ENCODE results near the gene CHST9. TPM values are rescaled to one million over a fixed set of nuclear protein-coding genes. Genes with fewer than 3 reads are reported as not detected.
A peak's percentile ranks its signal among the peaks of the same experiment; 100 is the strongest.
"Not testable (repeated sequence)": the region's sequence is repeated elsewhere in the genome, so short reads cannot be mapped to it uniquely, and the experiment has no call there.

Gene CHST9
- total RNA-seq, 1 donor from 2014 or later, result not detected

GRCh38 chr18:27007880-27008279 is 177.2 kb downstream of the CHST9 start:
- no peak for DNase-seq (ENCODE audit: low read depth)

GRCh38 chr18:27005589-27005988 is 179.5 kb downstream of the CHST9 start:
- DNase-seq (ENCODE audit: low read depth), result no peak

GRCh38 chr18:27004056-27004829 is 180.9 kb downstream of the CHST9 start:
- DNase-seq (ENCODE audit: low read depth), result peak; percentile 0

- no peak for DNase-seq (ENCODE audit: low read depth)
These were observed 185.3 kb downstream of the CHST9 start for GRCh38 chr18:26999797-27000196.

DNA sequence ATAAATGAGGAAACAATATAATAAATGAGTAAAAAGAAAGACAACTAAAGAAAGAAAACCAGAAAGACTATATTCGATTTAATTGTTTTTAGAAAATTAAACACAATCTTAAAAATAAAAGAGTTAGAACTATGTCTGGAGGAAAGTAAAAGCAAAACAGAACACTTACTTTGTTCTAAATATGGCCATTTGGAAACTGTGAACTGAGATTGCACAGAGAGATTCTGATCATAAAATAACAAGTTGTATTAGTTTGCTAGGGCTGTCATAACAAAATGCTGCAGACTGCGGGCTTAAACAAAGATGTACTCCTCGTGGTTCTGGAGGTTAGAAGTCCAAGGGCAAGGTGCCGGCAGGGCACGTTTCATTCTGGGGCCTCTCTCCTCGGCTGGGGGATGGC is 191.5 kb downstream of the CHST9 start:
- no peak for DNase-seq (ENCODE audit: low read depth)

DNA sequence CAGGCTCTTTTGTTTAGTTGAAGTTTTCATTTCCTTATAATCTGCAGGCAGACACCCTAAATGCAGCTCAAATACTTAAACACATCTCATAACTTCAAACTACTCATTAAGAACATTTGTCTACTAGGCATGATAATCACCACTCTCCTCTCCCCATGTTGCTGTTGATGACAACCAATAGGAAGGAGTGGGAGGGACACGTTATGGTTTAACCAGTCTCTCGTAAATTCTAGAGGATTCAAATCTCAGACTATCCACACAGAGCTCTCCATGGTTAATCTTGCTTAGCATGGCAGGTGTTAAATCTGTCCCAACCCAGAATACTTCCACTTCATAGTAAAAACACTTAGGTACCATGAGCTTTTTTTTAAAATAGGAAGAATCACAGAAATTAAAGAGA is 192.2 kb downstream of the CHST9 start:
- no peak for DNase-seq (ENCODE audit: low read depth)

DNA sequence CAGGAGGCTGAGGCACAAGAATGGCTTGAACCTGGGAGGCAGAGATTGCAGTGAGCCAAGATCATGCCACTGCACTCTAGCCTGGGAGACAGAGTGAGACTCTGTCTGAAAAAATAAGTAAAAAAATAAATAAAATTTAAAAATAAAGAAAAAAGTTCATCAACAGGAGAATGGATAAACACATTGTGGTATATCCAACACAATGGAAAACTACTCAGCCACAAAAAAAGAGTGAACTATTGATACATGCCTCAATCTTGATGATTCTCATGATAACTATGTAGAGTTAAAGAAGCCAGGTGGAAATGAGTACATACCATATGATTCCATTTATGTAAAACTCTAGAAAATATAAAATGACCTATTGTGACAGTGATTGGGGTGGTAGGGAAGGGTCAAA is 195.3 kb downstream of the CHST9 start:
- DNase-seq (ENCODE audit: low read depth), result no peak

DNA sequence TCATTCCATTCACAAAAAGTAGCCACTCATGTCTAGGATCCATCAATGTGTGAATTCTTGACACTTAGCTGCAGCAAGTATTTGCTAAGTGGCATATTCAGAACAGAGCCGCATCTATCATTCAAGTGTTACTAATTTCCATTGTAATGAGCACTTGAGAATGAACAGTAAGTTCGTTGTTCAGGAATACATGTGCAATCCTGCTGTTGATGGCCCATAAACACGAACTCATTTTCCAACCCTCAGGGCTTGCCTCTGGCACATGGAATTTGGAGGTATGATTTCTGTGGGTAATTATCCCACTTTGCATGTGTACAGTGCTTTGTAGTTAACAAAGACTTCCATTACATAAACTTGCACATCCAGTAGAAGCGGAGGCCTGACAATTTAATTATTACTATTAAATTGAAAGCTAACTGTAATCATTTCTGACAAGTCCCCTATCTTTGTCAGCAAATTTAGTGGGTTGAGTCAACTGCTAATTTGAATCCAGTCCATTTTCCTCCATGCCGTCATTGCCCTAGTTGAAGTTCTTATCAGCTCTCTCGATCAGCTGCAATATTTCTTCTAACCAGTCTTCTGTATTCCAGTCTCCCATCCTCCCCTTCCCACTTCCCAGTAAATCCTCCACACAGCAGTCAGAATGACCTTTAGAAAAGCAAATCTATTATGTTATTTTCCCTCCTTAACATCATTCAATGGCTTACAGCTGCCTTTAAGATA is 203.6 kb downstream of the CHST9 start:
- DNase-seq (ENCODE audit: low read depth), result no peak

DNA sequence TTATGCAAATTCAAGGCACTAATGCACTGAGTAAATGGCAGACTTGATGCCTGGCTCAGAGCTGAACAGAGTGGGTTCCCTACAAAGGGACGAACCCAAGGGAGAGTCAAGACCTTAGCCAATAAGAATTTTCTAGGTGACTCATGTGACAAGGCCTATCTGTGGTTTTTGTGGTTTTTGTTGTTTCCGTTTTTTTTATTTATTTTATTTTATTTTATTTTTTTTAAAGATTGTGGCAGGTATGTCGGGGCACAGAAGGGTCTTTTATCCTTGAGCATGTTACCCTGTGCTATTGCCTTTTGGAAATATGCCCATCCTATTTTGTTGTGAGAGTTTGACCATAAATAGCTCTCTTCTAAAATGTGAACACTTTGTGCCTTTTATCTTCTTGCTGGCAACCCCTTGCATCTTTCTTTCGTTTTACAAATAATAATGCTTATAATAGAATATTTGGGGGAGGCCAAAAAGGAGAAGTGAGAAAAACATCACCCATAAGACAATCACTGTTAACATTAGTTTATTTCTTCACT is 206.2 kb downstream of the CHST9 start:
- no peak for DNase-seq (ENCODE audit: low read depth)

- no peak for DNase-seq (ENCODE audit: low read depth)
These were observed 207.3 kb downstream of the CHST9 start for GRCh38 chr18:26977781-26978180.

DNA sequence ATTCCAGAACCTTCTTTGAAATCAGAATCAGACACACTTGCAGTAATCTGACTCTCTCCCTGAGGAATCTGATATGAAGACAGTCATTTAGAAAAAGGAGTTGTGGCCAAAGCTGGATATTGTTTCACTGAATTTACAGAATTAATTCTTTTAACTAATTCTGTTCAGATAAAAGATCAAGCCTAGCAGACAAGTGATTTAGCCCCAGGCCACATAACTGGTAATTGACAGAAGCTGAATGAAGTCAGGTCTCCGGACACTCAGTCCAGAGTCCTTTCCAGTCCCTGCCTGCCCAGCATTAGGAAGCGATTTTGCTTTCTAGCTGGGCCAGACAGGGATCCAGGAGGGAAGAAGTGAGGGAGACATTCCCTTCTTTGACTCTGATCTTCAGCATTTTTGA is 208.9 kb downstream of the CHST9 start:
- DNase-seq (ENCODE audit: low read depth), result no peak

DNA sequence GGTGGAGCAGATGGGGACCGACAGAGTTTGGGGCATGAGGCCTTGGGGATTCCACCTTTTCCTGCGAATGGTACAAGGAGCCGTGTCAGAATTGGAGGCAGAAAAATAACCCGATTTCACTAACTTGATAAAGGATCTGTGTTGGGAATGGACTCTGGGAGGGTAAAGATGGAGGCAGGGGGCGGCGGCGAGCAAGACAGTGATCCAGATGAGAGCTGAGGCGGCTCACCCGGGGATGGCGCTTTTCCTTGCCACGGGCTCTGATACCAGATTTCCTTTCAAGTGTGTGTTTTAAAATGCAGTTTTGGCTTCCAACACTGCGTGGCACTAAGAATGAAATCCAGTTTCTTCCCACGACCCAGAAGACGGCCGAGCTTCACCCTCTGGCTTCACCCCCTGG is 212.6 kb downstream of the CHST9 start:
- not testable (repeated sequence) for DNase-seq (ENCODE audit: low read depth)

GRCh38 chr18:26971409-26971808 is 213.7 kb downstream of the CHST9 start:
- no peak for DNase-seq (ENCODE audit: low read depth)

GRCh38 chr18:26970637-26971036 is 214.5 kb downstream of the CHST9 start:
- no peak for DNase-seq (ENCODE audit: low read depth)

DNA sequence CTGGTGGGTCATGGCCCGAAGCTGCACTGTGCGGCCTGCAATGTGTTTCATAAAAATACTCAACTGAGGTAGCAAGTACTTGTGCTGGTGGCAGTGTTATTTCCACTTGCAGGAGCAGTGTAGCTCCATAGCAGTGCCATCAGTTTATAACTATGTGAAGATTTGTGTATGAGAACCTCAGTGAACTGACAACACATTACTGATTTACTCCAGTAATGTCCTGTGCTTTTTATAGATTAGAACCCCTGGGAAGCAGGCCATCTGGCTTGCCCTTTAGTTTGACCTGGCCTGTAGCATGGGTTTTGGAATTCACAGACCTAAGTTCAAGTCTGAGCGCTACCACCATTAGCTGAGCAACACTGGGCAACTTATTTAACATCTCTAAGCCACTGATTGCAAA is 219.9 kb downstream of the CHST9 start:
- DNase-seq (ENCODE audit: low read depth), result no peak

- DNase-seq (ENCODE audit: low read depth), result no peak
These were observed 221.8 kb downstream of the CHST9 start for GRCh38 chr18:26963292-26963691.

DNA sequence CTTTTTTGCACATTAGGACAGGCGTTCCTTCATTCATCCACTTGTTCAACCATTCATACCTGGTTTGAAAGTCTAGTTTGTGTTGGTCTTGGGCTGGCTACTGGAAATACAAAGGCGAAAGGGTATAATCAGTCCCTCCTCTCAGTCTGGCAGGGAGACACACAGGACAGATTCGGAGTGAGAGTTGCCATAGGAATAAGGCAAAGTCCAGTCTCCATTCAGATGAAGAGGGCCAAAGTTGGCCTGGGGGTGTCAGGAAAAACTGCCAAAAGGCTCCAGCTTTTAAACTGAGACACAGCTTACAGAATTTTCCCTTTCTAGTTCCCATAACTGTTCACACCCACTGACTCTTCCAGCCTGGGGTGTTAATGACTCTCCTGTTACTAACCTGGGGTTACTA is 223.3 kb downstream of the CHST9 start:
- no peak for DNase-seq (ENCODE audit: low read depth)

DNA sequence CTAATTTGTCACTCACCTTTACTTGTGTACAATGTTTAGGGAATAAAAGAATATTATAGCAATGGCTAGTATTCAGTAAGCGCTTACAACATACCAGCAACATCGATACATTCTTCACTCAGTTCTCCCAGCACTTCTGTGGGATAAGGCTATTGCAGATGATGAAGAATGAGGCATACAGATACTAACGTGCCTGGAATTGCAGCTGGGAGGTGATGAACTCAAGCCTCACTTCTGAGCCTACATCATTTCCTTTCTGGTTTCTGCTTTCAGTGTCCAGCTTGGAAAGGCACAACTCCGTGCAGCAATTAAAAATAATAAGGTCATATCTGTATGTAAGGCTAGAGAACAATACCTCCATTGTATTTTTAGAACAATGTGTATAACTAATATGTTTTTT is 224.2 kb downstream of the CHST9 start:
- DNase-seq (ENCODE audit: low read depth), result no peak

GRCh38 chr18:26956863-26957262 is 228.2 kb downstream of the CHST9 start:
- no peak for DNase-seq (ENCODE audit: low read depth)

DNA sequence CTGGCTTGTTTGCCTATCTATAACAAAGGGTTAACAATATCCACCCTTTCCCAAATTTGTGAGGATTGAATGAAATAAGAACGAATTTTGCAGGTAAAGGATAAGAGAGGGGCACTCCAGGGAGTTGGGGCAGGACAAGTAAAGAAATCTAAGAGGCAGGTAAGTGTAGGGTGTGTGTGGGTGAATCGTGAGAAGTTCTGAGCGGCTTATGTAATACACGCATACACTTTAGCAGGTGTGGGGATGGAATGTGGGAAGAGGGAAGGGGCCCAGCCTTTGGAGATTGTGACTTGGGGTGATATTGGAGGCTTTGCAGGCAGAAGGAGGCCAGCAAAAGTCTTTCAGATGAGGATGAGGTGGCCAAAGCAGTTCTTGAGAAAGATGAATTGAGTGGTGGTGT is 236.4 kb downstream of the CHST9 start:
- DNase-seq (ENCODE audit: low read depth), result no peak

DNA sequence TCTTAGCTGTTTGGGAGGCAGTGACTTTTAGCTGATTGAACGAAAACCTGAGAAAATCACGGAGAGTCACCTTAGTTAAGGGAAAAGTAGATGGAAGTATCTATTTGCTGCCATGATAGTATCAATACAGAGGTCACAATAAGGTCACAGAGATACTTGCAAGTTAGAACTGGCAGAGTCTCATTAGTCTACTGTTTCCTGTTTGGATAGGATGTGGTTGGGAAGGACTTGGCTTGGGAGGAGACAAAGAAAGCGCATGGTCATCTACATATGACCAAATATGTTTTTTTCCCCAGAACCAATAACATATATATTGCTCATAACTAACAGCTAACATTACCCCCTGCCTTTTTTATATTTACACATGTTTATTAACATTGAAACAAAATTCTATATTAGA is 241.2 kb downstream of the CHST9 start:
- DNase-seq (ENCODE audit: low read depth), result no peak

DNA sequence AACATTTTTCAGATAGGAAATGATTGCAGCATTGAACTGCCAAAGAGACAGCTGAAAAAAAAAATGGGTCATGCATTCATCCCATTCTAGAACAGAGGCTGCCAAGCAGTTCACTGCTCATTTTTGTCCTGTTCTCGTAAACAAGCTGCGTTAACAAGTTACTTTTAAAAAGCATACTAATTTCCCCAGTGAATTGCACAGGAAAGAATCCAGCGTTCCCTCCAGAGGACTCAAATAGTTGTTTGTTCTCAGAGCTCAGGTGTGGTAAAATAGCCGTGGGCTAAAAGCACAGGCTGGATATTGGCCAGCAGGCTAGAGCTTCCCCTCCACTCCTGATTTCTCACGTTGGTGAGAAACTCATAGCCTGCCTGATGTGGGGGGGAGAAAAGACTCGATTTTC is 243.5 kb downstream of the CHST9 start:
- DNase-seq (ENCODE audit: low read depth), result no peak

All from myocyte (in vitro differentiated cells).